K562 (cell line): Measurements from ENCODE around the gene PARPBP. TPM values are rescaled to one million over a fixed set of nuclear protein-coding genes. Genes with fewer than 3 reads are reported as not detected.

Source experiments
- BHLHE40 ChIP-seq: IDR thresholded peaks from 2 replicates; pipeline ENCODE4 v1.6.1; 2011; ENCODE audit warnings: low read length, improper control_type of control experiment
- DACH1 ChIP-seq: fragments of 450-650 bp; IDR thresholded peaks from 2 replicates; pipeline ENCODE4 v1.6.1; 2018; ENCODE audit not compliant: partially characterized antibody
- ELF1 ChIP-seq: fragments of 200-800 bp; sonication (Bioruptor generic); IDR thresholded peaks from 2 replicates; pipeline ENCODE4 v1.6.1; 2016; ENCODE audit warnings: missing genetic modification characterization, missing compliant biosample characterization
- ETV6 ChIP-seq, 3 experiments: fragments of 150-350 bp in 1 of 3; sonication (generic) in 1 of 3; formaldehyde crosslinking in 1 of 3; IDR thresholded peaks; 2 replicates each; pipeline versions ENCODE4 v1.6.1 to v1.8.0; 2014 to 2022; ENCODE audit warnings: borderline replicate concordance in 2 of 3, low read depth in 2 of 3, antibody characterized with exemption in 1 of 3, low read length in 1 of 3, mild to moderate bottlenecking in 1 of 3, missing genetic modification reagents in 1 of 3
- MAFG ChIP-seq: fragments of 450-650 bp; conservative IDR thresholded peaks from 2 replicates; pipeline ENCODE4 v1.6.1; 2016; ENCODE audit warnings: missing genetic modification characterization, missing compliant biosample characterization
- MEIS2 ChIP-seq: fragments of 450-650 bp; IDR thresholded peaks from 2 replicates; pipeline ENCODE4 v1.6.1; 2014; ENCODE audit warnings: mild to moderate bottlenecking; ENCODE audit not compliant: partially characterized antibody
- MTA3 ChIP-seq: fragments of 450-650 bp; formaldehyde crosslinking; IDR thresholded peaks from 2 replicates; pipeline ENCODE4 v1.6.1; 2017; ENCODE audit warnings: mild to moderate bottlenecking, borderline replicate concordance
- NR2C1 ChIP-seq, 2 experiments: fragments of 450-650 bp; IDR thresholded peaks; 2 replicates each; pipeline ENCODE4 v1.6.1; 2017; ENCODE audit warnings: mild to moderate bottlenecking in 2 of 2, antibody characterized with exemption in 1 of 2, inconsistent platforms in 1 of 2, missing compliant biosample characterization in 1 of 2, missing genetic modification characterization in 1 of 2
- PCBP2 ChIP-seq: fragments of 200-400 bp; formaldehyde crosslinking; IDR thresholded peaks from 2 replicates; pipeline ENCODE4 v1.6.1; 2018; ENCODE audit warnings: low read length, low read depth, mild to moderate bottlenecking, moderate library complexity; ENCODE audit not compliant: poor library complexity, severe bottlenecking
- PKNOX1 ChIP-seq: fragments of 450-650 bp; IDR thresholded peaks from 2 replicates; pipeline ENCODE4 v1.6.1; 2016
- RBM17 ChIP-seq: fragments of 200-400 bp; formaldehyde crosslinking; IDR thresholded peaks from 2 replicates; pipeline ENCODE4 v1.6.1; 2017; ENCODE audit warnings: low read depth, mild to moderate bottlenecking, low read length, borderline replicate concordance
- SETDB1 ChIP-seq: IDR thresholded peaks from one replicate; pipeline ENCODE4 v1.6.1; 2012; ENCODE audit warnings: low read length, control low read depth, inconsistent platforms
- SMARCE1 ChIP-seq: fragments of 450-650 bp; IDR thresholded peaks from 2 replicates; pipeline ENCODE4 v1.7.1; 2016; ENCODE audit warnings: mild to moderate bottlenecking
- TAF1 ChIP-seq: IDR thresholded peaks from 2 replicates; pipeline ENCODE4 v1.6.1; 2011; ENCODE audit warnings: mild to moderate bottlenecking, low read length, moderate library complexity; ENCODE audit not compliant: insufficient read depth, control insufficient read depth, severe bottlenecking; ENCODE audit errors: extremely low read depth
- TFAP4 ChIP-seq: sonication (generic); formaldehyde crosslinking; IDR thresholded peaks from 2 replicates; pipeline ENCODE4 v1.8.0; 2022; ENCODE audit warnings: missing genetic modification reagents, mild to moderate bottlenecking, moderate library complexity, borderline replicate concordance
- ZFP91 ChIP-seq: sonication (generic); formaldehyde crosslinking; IDR thresholded peaks from 2 replicates; pipeline ENCODE4 v1.8.0; 2022; ENCODE audit warnings: mild to moderate bottlenecking, missing genetic modification reagents
- ZNF274 ChIP-seq: IDR thresholded peaks from 2 replicates; pipeline ENCODE4 v1.6.1; 2011; ENCODE audit warnings: low read depth, mild to moderate bottlenecking, low read length, moderate library complexity, borderline replicate concordance
- ZNF280B ChIP-seq: fragments of 250-450 bp; sonication (Bioruptor Pico); IDR thresholded peaks from 2 replicates; pipeline ENCODE4 v1.5.1; 2021; ENCODE audit warnings: mild to moderate bottlenecking
- ZNF431 ChIP-seq: sonication (generic); formaldehyde crosslinking; IDR thresholded peaks from 2 replicates; pipeline ENCODE4 v1.8.0; 2022; ENCODE audit warnings: mild to moderate bottlenecking, missing genetic modification reagents
- ZNF764 ChIP-seq: fragments of 250-450 bp; sonication (Bioruptor Pico); IDR thresholded peaks from 2 replicates; pipeline ENCODE4 v1.4.0; 2020; ENCODE audit warnings: low read depth, mild to moderate bottlenecking, moderate library complexity
- ZNF77 ChIP-seq: fragments of 250-450 bp; sonication (Bioruptor Pico); IDR thresholded peaks from 2 replicates; pipeline ENCODE4 v1.5.0; 2020
- ZSCAN29 ChIP-seq: fragments of 450-650 bp; IDR thresholded peaks from 2 replicates; pipeline ENCODE4 v1.6.1; 2017
- polyA plus RNA-seq, 8 experiments: library from polyadenylated mRNA; depleted of rRNA in 4 of 8; stranded (reverse) in 5 of 8; unstranded in 3 of 8; fragments of >200 nt; fragmentation: Nextera tagmentation in 2 of 8; fragmentation: Illumina TruSeq in 1 of 8; extraction: Ambion mirVana in 2 of 8; extraction: Trizol in 1 of 8; gene quantifications; 2 replicates each; pipeline versions ENCODE4 v1.2.1 to v1.2.3, GENCODE V29; 2011 to 2014; ENCODE audit warnings: inconsistent platforms in 1 of 8, missing spikeins in 1 of 8
- total RNA-seq, 7 experiments: library from RNA; depleted of rRNA in 6 of 7; stranded (reverse); fragments of >200 nt in 6 of 7; fragmentation: Illumina TruSeq in 2 of 7; extraction: Trizol in 2 of 7; gene quantifications; 2 replicates each; pipeline versions ENCODE4 v1.2.1 to v1.2.3, GENCODE V29; 2011 to 2021; ENCODE audit warnings: low replicate concordance in 1 of 7

Gene PARPBP
- total and polyA plus RNA-seq, 9 of the 15 experiments (the other 6 are each of a cell fraction or from before 2014, with no cell fraction given) = 26.1 to 62.5 (median 49.0) TPM

- TF ChIP-seq TFAP4 (CRISPR knock-in tag) = peak; percentile 81; the same call in 1 of the 2 replicates
- no peak for TF ChIP-seq PKNOX1
- TF ChIP-seq BHLHE40 = 0 out of 2 replicates have a peak, but pooled peaks have one; percentile 17
- TF ChIP-seq RBM17 = no peak
- TF ChIP-seq MAFG (tag) = no peak
- TF ChIP-seq MEIS2 = no peak
- no peak for TF ChIP-seq DACH1
- TF ChIP-seq ZNF77 = no peak
- TF ChIP-seq ELF1 (tag) = peak; percentile 90
- no peak; the same call in 1 of the 2 replicates for TF ChIP-seq ZSCAN29
- peak; percentile 42; the same call in 1 of the 2 replicates for TF ChIP-seq ZFP91 (CRISPR knock-in tag)
- TF ChIP-seq ZNF280B (CRISPR knock-in tag) = no peak
- no peak for TF ChIP-seq ZNF431 (CRISPR knock-in tag)
- no peak for TF ChIP-seq ZNF274
- no peak for TF ChIP-seq PCBP2
- peak; percentile 96 for TF ChIP-seq TAF1
- TF ChIP-seq ETV6 (IDR thresholded peaks at IDR 0.05; ENCODE audit: borderline replicate concordance in 1 of 2, low read depth in 2 of 2, low read length in 1 of 2) = 0 out of 4 replicates have a peak, but pooled peaks of 1 of the 2 experiments have one; percentile 19
- TF ChIP-seq ETV6 (CRISPR knock-in tag; IDR thresholded peaks at IDR 0.05; ENCODE audit: borderline replicate concordance) = no peak
- no peak for TF ChIP-seq MTA3
- TF ChIP-seq ZNF764 (CRISPR knock-in tag) = no peak
- TF ChIP-seq SETDB1 = no peak
- TF ChIP-seq SMARCE1 = peak; percentile 54
- peak; percentile 99 for TF ChIP-seq NR2C1 (IDR thresholded peaks at IDR 0.05)
- TF ChIP-seq NR2C1 (tag; IDR thresholded peaks at IDR 0.05) = peak; percentile 100
These were observed at the start of gene PARPBP, which contains the start of gene NUP37 (continued) for GRCh38 chr12:102119674-102120563.
